NCI-H748 (cell line): ENCODE measurements around the gene ZNF839.
"Not testable (repeated sequence)": the region's sequence is repeated elsewhere in the genome, so short reads cannot be mapped to it uniquely, and the experiment has no call there.

Experiments
- DNase-seq: peaks from one replicate; lab custom pipeline; 2025; ENCODE audit not compliant: unreplicated experiment; lab: John Stamatoyannopoulos, UW

ZNF839 gene

DNA sequence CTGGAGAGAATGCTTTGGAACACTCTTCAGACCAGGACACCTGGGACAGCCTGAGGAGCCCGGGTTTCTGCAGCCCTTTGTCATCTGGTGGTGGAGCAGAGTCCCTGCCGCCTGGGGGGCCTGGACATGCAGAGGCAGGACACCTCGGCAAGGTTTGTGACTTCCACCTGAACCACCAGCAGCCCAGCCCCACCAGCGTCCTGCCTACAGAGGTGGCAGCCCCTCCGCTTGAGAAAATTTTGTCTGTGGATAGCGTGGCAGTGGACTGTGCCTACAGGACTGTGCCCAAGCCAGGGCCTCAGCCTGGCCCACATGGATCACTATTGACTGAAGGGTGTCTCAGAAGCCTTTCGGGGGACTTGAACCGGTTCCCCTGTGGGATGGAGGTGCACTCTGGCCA lies 22.0 kb downstream of the ZNF839 start:
- DNase-seq, result no peak

DNA sequence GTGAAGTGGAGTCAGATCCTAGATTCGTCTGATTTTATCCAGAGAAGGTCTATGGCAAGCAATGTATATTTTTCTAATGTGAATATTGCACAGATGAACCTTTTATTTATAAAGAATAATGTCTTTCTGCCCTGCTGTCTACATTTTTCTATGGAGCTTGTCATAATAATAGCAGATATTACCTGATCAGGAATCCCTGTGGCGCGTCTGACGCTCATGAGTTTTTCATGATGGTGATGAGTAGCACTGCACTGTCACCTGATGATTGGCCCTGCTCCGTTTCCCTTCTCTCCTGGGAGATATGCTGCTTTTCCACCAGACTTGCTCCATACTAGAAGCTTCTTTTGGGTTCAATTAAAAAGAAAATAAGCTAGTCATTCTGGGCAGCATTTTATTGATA lies 22.7 kb downstream of the ZNF839 start:
- DNase-seq, result no peak

DNA sequence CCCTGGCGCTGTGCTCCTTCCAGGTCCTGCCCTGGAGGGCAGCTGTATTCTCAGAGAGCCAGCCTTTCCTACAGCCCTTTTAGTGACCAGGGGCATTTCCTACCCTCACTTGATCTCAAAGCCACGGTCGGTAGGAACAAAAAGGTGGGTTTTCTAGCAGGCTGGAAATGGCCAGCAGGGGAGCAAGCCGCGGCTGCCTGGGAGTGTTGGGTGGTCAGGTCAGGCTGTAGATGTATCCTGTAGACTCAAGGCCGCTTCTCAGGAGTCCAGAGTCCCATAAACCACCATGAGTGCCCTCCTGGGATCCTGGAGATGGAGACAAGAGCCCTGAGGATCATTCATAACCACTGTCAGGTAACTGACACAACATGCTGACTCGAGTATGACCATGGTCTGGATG lies 24.5 kb downstream of the ZNF839 start:
- DNase-seq, result no peak

DNA sequence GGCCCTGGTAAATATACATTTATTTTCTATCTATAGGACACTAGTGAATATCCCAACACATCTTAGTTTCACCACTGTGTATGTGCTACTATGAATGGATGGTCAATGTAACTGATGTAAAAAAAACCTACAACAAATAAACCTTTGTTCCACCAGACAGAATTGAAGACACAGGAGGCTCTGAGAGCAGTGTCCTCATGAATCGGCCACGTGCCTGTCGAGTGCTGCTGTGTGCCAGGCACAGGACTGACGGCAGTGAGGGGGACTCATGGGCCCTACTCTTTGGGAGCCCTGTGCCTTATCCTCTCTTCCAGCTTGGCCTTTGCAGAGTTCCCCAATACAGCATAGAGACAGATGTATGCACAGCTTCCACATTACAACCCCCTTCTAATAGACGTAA lies 24.9 kb downstream of the ZNF839 start:
- no peak for DNase-seq

DNA sequence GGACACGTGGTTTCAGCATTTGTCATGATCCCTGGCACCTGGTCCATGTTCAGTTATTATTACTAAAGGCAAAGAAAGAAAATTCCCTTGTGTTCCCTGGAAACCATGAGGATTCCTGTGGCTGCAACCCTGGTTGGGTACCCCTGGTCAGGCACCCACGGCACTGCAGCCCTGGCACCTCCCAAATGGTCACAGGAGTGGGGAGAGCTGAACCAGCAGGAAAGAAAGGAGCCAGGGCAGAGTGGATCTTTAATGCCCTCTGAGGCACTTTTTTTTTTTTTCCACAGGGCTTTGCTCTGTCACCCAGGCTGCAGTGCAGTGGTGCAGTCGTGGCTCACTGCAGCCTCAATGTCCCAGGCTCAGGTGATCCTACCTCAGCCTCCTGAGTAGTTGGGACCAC lies 25.7 kb downstream of the ZNF839 start:
- no peak for DNase-seq

DNA sequence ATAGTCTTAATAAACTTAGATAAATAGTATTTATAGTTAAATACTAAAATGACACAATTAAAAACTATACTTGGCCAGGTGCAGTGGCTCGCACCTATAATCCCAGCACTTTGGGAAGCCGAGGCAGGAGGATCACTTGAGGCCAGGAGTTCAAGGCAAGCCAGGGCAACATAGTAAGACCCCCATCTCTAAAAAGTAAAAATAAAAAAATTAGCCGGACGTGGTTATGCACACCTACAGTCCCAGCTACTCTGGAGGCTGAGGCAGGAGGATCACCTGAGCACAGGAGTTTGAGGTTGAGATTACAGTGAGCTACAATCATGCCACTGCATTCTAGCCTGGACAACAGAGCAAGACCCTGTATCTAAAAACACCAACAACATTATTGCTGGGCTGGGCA lies 27.1 kb downstream of the ZNF839 start:
- no peak for DNase-seq

DNA sequence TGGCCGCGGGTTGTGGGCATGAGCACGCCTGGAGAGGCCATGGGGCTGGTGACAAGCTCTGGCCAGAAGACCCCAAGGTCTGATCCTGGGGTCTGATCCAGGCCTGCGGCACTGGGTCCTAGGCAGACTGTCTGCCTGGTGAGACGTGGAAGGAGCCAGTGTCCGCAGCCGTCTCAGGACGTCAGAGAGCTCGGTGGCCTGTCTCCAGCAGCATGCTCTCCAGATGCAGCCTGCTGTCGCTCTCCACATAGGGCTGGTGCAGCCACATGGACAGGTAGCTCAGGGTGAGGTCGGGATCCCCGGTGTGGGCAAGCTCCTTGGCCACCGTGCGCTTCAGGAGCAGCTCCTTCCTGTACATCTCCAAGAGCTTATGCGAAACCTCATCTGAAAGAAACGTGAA lies 28.8 kb downstream of the ZNF839 start:
- DNase-seq, result no peak

DNA sequence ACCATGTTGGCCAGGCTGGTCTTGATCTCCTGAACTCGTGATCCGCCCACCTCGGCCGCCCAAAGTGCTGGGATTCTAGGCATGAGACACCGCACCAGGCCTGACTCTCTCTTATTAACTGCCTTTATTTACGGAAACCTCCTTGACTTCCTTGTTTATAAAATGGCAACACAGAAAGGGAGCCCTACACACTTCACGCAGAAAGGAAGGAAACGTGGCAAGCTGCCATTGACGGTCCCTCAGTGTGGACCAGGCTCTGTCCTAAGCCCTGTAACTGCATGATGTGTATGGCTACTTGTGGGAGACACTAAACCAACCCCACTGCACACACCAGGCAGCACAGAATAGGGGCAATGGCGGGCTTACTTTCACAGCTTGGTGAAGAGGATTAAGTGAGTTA lies 31.5 kb downstream of the ZNF839 start:
- no peak for DNase-seq

DNA sequence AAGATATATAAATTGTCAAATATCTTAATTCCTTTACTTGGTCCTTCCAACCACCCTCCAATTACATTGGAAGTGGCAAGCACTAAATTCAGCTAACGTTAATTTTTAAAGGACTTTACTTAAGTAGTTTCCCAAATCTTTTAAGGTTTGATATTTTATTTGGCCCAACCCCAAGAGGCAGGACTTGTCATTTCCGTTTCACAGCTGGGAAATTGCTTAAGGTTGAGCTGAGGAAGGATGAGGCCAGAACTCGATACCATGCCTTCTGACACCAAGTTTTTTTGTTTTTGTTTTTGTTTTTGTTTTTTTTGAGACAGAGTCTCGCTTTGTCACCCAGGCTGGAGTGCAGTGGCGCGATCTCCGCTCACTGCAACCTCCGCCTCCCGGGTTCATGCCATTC lies 32.0 kb downstream of the ZNF839 start:
- DNase-seq, result not testable (repeated sequence)

DNA sequence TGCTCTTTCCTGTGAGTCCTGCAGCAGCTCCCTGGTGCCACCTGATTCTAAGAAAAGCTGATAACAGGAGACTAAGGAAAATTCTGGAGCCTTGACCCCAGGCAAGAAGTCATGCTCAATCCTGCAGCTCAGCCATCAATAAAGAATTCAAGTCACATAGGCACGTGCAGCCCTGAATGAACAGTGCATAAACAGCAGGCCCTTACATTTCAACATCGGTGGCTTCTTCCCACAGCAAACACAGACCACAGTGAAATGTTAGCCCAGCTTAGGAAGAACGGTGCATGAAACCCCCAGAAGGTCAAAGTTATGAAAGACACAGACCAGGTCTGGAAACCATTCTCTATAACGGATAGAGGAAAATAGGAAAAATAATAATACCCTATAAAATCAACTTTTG lies 32.7 kb downstream of the ZNF839 start:
- DNase-seq, result no peak

DNA sequence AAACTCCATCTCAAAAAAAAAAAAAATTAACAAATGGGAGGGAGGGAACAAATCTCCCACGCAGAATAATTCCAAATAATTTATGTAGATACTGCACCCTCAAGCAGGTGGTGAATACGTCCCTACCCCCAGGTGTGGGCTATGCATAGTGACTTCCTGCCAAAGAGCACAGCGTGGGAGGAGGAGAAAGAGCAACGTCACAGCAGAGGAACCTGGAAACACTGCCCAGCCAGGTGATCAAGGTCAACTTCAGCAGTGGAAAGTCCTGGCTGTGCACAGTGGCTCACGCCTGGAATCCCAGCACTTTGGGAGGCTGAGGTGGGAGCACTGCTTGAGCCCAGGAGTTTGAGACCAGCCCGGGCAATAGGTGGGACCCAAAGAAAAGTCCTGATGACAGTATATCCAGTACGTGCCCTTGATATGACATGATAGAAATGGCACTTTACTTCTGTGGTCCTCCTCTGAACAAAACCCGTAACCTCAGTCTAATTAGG lies 33.6 kb downstream of the ZNF839 start:
- DNase-seq, result no peak

DNA sequence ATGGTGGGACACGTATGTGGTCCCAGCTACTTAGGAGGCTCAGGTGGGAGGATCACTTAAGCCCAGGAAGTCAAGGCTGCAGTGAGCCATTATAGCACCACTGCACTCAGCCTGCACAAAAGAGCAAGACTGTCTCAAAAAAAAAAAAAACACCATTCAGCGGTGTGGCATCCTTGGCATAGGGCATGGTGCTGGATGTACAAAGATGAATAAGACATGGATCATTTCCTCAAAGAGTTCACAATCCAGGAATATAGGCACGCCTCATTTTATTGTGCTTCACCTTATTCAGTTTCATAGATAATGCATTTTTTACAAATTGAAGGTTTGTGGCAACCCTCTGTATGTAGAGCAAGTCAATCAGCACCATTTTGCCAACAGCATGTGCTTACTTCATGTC lies 36.7 kb downstream of the ZNF839 start:
- no peak for DNase-seq

DNA sequence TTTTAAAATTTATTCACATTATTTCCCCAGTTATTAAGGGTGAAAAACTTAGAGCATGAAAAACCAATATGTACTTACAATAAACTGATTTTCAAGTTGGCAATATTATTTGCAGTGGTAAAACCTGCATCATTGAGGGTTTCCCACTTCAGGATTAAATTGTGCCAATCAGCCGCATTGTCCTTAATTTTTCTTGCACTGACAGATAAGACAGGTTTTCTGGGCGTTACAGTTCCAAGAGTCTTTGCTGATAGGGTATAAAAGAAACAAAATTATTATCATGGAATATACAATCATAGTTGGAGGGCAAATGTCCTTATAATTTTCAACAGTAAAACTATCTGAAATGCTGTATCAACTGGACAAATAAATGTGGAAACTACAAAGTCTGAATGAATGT lies 39.8 kb downstream of the ZNF839 start:
- no peak for DNase-seq

DNA sequence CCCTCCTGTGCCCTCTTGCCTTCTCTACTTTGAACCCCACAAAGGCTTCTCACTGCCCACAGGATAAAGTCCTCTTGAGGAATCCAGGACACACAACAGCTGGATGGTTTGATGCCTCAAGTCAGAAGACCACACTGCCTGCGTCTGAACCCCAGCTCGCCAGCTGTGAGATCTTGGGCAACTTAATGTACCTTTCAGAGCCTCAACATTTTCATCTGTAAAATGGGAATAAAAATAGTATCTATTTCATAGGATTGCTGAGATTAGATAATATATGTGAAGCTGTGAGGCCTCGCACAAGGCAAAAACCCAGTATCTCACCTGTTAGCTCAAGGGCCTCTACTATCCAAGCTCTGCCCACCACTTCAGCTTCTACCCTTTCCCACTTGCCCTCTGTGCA lies 40.8 kb downstream of the ZNF839 start:
- no peak for DNase-seq

DNA sequence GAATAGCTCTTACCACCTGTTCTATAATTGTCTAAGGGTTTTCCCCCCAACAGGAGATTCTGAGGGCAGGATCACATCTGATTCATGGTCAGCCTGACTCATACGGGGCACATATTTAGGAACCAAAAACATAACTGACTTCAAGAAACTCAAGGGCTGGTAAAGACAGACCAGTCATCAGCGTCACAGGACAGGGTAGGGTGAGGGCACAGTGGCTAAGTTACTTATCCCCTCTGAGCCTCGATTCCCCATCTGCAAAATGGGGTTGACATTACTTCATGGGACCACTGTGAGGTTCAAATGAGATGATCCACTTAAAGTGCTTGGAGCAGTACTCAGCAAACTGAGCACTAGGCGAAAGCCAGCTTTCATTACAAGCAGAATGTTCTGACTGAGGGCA lies 42.5 kb downstream of the ZNF839 start:
- peak; percentile 45 for DNase-seq

DNA sequence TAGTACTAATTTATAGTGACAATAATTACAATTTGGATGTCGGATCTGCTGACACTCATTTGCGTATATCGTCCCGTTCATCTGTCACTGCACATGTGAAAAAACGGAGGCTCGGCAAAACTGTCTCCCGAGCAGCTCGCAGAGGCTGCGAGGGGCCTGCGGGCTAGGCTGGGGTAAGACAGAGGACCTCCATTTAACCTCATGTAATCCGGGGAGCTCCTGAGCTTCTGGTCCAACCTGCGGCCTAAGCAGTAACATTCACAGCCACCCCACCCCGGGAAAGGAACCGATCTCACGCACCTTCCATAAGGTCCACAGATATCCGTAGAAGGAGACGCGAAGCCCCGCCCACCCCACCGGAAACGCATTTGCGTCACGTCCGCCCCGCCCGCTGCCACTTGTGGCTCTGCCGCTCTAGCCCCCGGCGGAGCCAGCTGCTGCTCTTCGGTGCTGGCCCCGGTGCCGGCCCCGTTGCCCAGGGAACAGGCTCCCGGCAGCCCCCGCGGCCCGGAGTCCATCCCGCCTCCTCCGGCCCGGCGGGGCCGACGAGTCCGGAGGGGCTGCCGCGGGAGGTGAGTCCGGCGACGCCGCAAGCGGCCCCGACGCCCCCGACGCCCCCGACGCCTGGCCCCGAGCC lies 43.1 kb downstream of the ZNF839 start, which contains the start of the genes CINP and TECPR2:
Gene CINP, minus strand, starts transcription at position 346 of the 637 bp plus-strand sequence. Its CDS starts 39 bp downstream, at position 307.
Gene TECPR2, plus strand, starts transcription at position 397 of the 637 bp plus-strand sequence. CDS start 13,781 bp downstream, outside the sequence.
- peak; percentile 98 for DNase-seq

DNA sequence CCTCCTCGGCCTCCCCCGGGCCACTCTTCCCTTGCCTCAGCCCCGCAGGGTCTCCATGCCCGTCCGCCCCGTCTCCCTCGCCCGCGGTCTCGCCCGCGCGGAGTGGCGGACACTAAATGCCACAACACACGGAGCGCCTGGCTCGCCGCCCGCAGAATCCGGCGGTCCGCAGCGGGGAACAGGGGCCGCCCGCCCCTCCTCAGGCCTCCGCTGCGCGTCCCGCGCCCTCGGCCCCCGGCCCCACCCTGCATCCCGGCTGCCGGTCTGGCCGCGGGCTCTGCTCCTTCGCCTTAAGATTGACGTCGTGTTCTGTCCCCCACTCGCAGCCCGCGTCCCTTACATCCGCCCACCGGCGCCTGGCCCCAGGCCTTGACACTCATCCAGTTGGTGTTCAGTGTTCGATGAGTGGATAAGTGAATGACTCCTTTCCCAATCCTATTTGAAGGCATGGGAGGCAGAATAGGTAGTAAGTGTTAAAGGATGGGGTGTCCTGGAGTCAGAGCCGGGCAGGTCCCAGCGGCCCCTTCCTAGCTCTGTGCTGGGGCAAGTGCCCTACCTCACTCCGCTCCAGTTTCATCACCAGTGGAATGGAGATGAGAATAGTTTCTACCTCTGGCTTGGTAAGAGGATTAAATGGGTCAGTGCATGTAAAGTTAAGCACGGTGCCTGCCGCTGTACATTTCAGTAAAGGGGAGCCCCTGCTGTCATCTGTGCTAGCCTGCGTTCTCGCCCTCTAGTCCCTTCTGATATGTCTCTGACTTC lies 43.8 kb downstream of the ZNF839 start:
- peak; percentile 74 for DNase-seq

DNA sequence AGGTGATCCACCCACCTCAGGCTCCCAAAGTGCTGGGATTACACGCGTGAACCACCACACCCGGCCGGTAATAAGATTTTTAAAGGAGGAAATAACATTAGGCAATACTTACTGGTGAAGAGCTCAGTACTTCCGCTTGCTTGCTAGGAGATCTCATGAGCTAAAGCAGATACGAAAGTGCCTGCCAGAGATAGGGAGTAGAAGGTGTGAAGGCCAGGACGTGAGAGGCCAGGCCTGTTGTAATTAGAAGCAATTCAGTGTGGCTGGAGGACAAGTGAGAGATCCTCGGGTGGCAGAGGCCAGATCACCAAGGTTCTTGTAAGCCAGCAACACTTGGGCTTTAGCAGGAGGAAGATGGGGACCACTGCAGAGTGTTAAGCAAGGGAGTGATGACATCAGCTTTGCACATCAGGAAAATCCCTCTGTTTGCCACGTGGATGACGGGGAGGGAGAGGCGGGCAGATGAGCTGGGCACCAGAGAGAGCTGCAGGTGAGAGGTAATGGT lies 50.8 kb downstream of the ZNF839 start:
- no peak for DNase-seq

DNA sequence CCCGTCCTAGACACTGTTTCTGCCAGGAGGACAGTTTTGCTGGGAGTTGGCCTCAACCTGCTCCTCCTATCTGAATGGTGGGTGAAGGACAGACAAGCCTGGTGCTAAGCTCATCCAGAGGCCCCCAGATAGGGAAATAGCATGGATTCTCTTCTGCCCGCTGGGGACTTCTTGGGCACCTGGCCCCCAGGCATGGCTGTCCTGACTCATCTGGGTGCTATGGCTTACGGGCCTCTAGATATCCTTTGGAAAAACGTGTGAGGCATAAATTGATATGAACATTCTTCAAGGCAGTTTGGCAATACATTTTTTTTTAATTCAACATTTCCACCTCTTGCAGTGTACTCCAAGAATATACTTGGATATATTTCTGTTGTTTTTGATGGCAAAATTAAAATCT lies 51.8 kb downstream of the ZNF839 start:
- DNase-seq, result no peak

DNA sequence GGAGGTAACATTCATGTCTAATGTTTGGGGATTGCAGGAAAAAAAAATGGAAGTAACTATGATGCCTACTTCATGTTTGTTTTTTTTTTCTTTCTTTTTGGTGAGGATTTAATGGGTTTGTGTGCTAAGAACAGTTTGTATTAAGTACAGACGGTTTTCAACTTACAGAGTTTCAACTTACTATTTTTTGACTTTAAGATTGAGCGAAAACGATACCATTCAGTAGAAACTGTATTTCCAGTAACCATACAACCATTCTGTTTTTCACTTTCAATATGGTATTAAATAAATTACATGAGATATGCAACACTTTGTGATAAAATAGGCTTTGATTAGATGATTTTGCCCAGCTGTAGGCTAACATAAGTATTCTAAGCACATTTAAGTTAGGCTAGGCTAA lies 53.6 kb downstream of the ZNF839 start:
- no peak for DNase-seq

DNA sequence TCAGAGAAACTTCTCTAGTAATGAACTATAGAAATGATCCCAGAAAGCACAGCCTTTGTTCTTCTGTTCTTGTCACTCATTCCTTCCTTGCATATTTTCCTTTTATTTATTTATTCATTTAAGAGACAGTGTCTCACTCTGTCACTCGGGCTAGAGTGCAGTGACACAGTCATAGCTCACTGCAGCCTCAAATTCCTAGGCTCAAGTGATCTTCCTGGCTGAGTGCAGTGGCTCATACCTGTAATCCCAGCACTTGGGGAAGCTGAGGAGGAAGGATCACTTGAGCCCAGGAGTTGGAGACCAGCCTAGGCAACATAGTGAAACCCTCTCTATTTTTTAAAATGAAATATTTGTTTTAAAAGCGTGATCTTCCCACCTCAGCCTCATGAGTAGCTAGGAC lies 54.7 kb downstream of the ZNF839 start:
- no peak for DNase-seq

DNA sequence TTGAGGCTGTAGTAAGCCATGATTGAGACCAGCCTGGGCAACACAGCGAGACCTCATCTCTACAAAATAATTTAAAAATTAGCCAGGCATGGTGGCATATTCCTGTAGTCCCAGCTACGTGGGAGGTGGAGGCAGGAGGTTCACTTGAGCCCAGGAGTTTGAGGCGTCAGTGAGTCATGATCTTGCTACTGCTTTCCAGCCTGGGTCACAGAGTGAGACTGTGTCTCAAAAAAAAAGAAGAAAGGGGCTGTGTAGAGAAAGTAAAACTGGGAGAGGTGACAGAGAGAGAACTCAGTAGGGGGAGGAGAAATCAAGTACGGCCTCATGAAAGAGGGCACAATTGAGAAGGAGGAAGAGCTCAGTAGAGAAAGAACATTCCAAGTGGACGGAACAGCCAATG lies 55.6 kb downstream of the ZNF839 start:
- no peak for DNase-seq
